ENCODE data around the gene AUTS2. TPM values are rescaled to one million over a fixed set of nuclear protein-coding genes. Genes with fewer than 3 reads are reported as not detected.

The AUTS2 gene
- total and polyA plus RNA-seq, 2 of the 8 experiments (the other 6 are each of a cell fraction or from before 2014, with no cell fraction given), result 25.9 to 101 TPM

DNA sequence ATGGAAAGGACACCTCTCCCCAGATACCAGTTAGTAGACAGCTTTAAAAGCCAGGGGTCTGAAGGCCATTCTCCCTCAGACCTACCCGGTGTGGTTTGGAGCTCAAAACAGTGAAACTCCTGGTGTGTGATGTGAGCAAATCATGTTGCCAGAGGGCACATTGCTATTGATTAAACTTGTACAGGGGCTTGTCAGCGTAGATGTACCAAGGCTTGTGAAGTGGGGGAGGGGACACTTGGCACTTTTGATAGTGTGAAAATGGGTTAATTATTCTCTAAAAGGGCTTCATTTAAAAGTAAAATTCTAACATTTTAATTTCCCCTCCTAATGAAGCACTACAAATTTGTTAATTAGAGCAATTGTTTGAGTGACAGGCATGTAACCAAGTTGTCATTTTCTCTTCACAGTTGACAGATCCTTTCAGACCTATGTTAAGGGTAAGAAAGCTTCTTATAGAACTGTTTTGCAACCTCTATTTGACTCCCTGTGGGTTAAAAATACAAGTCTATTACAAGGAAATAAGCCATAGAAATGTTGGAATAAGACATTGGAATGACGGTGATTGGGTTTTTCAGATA is 1176.8 kb downstream of the AUTS2 start (continued):
- no peak for TF ChIP-seq RBBP5 (IDR thresholded peaks at IDR 0.05; ENCODE audit: borderline replicate concordance, low read depth, low read length)
- no peak for TF ChIP-seq SP4 (IDR thresholded peaks at IDR 0.05; ENCODE audit: low read length)
- no peak for TF ChIP-seq KDM1A (IDR thresholded peaks at IDR 0.05; ENCODE audit: borderline replicate concordance, low read length)
- TF ChIP-seq POU5F1 (IDR thresholded peaks at IDR 0.05; ENCODE audit: low read depth, low read length), result no peak
